Retinal pigment epithelial cell (primary cell): Measurements from ENCODE around the gene GARS1.

Source experiments
- DNase-seq: peaks from one replicate; pipeline ENCODE4 v3.0.0-alpha.2; 2010; ENCODE audit warnings: low read depth
- H3K4me3 ChIP-seq: 2 replicates; pipeline ENCODE4 v1.5.1; 2011; ENCODE audit warnings: mild to moderate bottlenecking, low read length, control low read depth, moderate library complexity
- CTCF ChIP-seq: conservative IDR thresholded peaks from 2 replicates; pipeline ENCODE4 v1.5.1; 2011; ENCODE audit warnings: low read depth, low read length, control low read depth, inconsistent platforms

GARS1 gene

GRCh38 chr7:30594048-30594539 lies 584 bp upstream of the GARS1 start:
- H3K4me3 ChIP-seq, result peak overlapping the region; percentile 98
- no peak for DNase-seq
- no peak for TF ChIP-seq CTCF

- no peak for TF ChIP-seq CTCF
- DNase-seq, result no peak
- peak overlapping the region; percentile 98 for H3K4me3 ChIP-seq
Observed at GRCh38 chr7:30595436-30596013, 847 bp downstream of the GARS1 start.

GRCh38 chr7:30596014-30596641 lies 1.4 kb downstream of the GARS1 start:
- peak overlapping the region; percentile 98 for H3K4me3 ChIP-seq
- DNase-seq, result no peak
- TF ChIP-seq CTCF, result no peak

GRCh38 chr7:30596721-30597120 lies 2.0 kb downstream of the GARS1 start:
- peak overlapping the region; percentile 98 for H3K4me3 ChIP-seq
- DNase-seq, result no peak
- no peak for TF ChIP-seq CTCF

GRCh38 chr7:30598121-30598876 lies 3.6 kb downstream of the GARS1 start:
- no peak for TF ChIP-seq CTCF
- H3K4me3 ChIP-seq, result no peak overlapping the region
- DNase-seq, result no peak

GRCh38 chr7:30604901-30605300 lies 10.2 kb downstream of the GARS1 start:
- no peak overlapping the region for H3K4me3 ChIP-seq
- DNase-seq, result no peak
- TF ChIP-seq CTCF, result no peak
